Endothelial cell of umbilical vein (primary cell): ENCODE data around the gene CEP128.

Experiments used
- CTCF ChIP-seq, 2 donors: IDR thresholded peaks; 1 replicate in 1 of 2; 2 replicates in 1 of 2; pipeline ENCODE4 v1.5.1; 2011; ENCODE audit warnings: low read length in 2 of 2, mild to moderate bottlenecking in 2 of 2, moderate library complexity in 2 of 2, control low read depth in 1 of 2, inconsistent platforms in 1 of 2, low read depth in 1 of 2; ENCODE audit not compliant: insufficient read depth in 1 of 2; ENCODE audit errors: extremely low read depth in 1 of 2
- EZH2 ChIP-seq: IDR thresholded peaks from 2 replicates; pipeline ENCODE4 v1.6.1; 2012; ENCODE audit warnings: borderline replicate concordance, low read depth, mild to moderate bottlenecking, moderate library complexity, low read length, inconsistent platforms; ENCODE audit not compliant: severe bottlenecking
- MAX ChIP-seq: IDR thresholded peaks from 2 replicates; pipeline ENCODE4 v1.6.1; 2011; ENCODE audit not compliant: insufficient read depth, insufficient read length
- POLR2A ChIP-seq: IDR thresholded peaks from 2 replicates; pipeline ENCODE4 v1.6.1; 2012; ENCODE audit warnings: low read depth, mild to moderate bottlenecking, control low read depth, low read length

- TF ChIP-seq POLR2A: no peak
- TF ChIP-seq CTCF (IDR thresholded peaks at IDR 0.05; ENCODE audit: extremely low read depth in 1 of 2, insufficient read depth in 1 of 2, low read depth in 1 of 2, low read length in 2 of 2): no peak
- no peak for TF ChIP-seq EZH2
- no peak for TF ChIP-seq MAX
Measured at GRCh38 chr14:80504781-80505180, 436.8 kb downstream of the CEP128 start.
